AG08396 (cell line): ENCODE data around the gene SMIM23.

ENCODE experiments used
- DNase-seq: peaks from one replicate; pipeline ENCODE4 v3.0.0; 2012; ENCODE audit warnings: low spot score, mixed read lengths

SMIM23 gene

DNA sequence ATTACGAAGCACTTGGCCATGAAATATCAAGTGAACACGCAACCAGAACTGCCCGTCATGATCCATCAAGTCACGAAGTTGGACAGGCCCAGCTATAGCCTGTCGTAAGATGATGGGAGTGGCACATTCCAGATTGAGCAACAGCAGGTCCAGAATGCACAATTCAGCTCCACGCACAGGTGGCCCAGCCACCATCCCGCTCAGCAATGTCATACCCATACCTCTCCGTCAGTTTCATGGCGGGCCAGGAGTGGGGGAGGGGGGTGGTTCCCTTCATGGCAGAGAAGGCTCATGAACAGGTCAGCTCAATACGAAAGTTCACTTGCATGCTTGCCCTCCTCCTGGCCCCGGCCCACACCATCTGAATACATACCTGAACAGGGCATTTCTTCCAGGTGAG is 34.9 kb downstream of the SMIM23 start:
- DNase-seq = no peak

DNA sequence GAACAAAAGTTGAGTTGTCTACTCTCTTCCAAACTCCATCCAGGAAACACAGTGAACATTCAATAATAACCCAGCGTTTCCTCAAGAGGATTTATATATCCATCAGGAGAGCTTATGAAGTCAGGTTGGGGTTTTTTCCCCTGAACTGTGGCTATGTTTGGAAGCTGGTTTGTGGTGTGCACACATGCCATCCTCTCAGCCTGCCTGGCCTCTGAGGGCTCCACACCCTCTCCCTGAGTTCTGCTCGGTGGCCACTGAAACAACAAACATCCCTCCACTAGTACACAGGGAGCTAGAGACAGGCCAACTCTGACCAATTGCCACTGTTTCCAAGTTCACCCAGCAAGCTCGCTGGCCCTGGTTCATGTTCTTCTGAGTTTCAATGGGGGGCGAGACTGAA is 35.7 kb downstream of the SMIM23 start:
- no peak for DNase-seq

DNA sequence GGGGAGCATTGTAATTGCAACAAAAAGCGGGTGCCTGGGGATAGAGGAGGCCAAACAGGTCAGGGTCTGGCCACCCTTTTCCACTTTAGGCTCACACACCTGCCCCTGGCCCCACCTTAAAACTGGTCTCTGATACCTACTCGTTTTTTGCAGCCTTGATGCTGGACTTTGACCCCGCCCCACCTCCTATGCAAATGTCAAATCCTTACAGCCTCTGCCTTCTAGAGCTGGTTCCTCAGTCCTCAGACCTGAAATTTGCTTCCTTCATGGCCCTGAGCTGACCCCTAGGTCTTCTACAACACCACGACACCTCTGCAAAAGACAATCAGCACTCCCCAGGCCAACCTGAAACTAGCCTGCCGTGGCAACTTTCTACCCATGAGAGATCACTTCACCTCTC is 37.7 kb downstream of the SMIM23 start:
- DNase-seq = no peak

DNA sequence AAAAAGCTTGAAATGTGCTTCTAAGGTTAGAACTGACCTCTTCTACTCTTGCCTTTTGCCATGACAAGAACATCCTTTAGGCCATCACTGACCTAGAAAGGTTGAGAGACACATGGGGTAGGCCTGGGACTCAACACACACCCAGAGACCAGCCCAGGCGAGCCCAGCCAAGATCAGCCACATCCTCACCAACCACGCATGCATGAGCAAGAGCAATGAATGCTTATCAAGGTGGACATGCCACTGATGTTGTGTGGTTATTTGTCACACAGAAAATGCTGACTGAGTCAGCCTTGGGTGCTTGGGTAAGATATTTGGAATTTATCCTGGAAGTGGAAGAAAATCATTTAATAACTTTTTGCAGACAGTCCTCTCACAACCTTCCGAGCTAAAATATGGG is 39.4 kb downstream of the SMIM23 start:
- DNase-seq = no peak

DNA sequence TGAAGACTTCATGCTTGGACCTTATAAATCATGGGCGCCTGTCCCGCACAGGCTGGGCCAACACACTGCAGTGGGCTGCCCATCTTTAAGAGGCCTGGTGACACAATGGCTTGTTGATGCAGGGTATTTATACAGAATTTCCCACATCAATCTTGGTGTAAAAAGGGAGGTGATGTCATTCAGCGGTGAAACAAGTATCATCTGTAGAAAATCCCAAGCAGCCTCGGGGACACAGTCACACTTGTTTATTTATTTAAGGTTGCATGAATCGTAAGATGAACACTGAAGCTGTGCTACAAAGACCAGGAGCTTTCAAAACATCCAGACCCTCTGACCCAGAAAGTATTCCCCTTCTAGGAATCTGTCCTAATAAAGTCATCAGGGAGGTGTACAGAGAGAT is 40.5 kb downstream of the SMIM23 start:
- DNase-seq = no peak

DNA sequence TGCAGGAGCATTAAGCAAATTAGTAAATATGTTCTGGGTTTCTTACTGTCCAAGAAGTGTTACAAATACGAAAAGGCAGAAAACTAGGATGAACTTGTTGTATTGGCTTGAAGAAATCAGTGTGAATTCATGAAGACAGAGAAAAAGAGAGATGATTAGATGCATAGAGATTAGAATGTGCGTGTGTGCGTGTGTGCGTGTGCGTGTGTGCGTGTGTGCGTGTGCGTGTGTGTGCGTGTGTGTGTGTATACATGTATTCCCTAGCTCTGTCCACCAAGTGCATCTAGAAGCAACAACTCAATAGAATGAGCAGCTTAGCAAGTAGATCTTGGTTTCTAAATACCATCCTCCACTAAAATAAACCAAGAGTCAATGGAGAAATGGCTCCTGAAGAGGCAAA is 41.5 kb downstream of the SMIM23 start:
- DNase-seq = no peak

DNA sequence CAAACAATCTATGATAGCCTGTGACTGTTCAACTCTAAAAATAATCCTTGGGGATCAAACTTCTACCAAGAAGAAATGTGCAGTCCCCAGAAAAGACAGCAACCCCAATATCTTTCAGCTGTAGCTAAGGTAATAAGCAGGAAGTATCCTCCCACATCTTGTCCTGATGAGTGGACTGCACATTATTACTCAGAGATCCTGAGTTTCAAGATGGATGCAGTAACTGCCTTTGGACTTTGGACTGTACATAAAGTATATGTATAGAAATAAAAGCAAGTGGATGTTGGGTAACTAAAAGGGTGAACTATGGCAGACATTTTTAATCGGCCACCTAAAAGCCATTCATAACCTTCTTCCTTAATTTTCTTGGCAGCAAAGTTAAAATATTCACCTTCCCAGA is 45.1 kb downstream of the SMIM23 start:
- no peak for DNase-seq

DNA sequence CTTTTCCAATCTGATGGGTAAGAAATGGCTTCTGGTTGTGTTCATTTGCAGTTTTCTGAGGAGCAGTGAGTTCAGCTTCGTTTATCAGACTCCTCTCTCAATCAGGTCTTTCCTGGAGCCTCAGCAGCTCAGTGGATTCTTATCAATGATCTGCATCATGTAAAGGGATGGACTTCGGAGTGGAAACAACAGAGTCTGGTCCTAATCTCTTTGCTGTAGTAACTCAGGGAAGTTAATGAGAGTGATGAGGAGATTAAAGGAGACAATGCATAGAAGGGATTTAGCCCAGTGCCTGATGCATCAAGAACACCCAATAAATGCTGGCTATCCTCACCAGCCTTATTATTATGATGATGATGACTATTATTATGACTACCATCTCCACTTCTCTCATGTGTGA is 47.2 kb downstream of the SMIM23 start:
- DNase-seq = no peak

DNA sequence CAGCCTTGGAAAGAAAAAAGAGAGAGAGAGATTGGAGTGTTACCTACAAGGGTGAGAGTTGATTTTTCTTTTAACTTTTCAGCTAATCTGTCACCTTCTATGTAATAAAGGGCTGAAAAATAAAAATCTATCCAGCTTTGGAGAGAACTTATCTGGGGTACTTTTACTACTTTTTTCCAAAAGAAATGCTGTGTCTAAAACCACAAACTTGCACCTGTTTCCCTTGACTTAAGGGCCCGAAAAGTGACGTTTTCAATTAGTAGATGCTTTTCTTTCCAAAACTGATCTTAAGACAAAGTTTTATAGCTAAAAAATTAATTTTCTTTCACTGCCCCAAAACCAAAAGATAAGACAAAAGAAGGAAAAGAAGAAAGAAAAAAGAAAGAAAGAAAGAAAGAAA is 48.8 kb downstream of the SMIM23 start:
- DNase-seq = no peak

DNA sequence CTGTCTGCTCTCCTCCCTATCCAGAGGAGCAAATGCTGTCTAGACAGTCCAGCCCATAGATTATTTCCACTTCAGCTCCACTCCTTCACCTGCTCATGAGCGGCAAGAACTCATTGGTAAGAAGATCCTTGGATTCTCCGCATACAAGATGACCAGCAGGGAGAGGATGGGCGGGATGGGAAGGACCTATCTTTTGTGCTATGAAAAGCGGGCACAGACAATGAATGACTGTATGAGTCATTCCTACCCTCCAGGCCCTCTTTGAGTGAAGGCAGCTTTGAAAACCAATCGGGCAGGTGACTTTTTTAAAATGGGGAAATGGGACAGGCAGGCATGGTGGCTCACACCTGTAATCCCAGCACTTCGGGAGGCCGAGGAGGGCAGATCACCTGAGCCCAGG is 49.4 kb downstream of the SMIM23 start:
- DNase-seq = no peak

DNA sequence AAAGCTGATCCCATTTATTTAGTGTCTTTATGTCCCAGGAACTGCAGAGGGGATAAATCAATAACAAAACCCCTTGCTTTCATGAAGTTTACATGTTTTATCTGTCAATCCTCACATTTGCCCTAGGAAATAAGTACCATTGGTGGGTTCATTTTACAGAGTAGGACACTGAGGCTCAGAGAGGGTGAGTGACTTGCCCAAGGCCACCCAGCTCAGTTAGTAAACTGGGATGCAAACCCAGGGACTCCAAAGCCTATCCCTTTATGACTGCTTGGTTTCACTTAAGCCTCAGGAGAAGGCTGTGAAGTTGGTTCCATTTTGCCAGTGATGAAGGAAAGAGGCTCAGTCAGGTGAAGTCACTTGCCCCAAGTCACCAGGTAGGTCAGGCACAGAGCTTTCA is 51.9 kb downstream of the SMIM23 start:
- DNase-seq = no peak

DNA sequence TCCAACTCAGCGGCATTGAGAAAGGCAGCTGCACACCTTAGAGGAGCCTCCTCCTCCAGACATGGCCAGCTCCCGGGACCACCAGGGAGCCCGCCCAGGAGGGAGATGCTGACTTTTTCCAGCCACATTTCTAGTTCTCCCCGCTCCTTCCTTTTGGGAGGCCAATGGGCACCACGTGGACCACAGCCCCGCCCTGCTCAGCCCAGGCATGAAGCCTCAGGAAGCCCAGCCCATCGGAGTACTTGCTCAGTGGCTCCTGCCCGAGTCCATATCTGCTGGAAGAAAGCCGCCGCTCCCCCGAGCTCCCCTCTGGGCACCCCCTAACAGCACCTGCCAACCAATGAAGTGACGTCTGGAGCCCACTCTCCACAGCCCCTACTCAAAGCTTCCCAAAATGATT is 52.4 kb downstream of the SMIM23 start:
- no peak for DNase-seq

DNA sequence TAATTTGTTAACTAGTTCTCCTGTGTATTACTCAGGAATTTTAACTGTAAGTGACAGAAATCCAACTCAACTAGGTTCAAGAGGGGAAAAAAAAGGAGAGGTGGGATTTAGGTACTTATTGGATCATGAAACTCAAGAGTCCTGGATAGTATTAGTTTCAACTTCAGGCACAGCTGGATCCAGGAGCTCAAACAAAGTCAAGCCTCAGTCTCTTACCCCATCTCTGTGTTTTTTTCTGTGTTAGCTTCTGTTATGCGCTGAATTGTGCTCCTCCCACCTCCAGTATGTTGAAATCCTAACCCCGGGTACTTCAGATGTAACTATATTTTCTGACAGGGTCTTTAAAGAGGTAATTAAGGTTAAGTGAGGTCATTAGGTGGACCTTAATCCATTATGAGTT is 53.5 kb downstream of the SMIM23 start:
- DNase-seq = no peak

DNA sequence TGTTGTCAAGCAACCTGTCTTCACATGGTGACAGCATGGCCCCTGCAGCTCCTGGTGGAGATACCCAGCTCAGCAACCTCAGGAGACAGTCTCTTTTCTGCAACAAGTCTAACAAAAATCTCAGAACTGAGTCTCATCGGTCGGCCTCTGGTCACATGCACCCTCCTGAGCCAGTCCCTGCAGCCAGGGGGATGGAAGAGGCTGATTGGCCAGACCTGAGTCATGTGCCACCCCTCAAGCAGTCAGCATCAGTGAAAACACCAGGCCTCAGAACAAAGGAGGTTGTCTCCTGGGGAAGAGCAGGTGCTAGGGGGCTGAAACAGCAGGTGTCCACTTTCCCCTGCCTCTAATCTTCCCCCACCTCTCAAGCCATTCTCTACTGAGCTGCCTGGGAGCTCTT is 54.4 kb downstream of the SMIM23 start:
- no peak for DNase-seq
